ENCODE results near the gene ZDHHC8.

The ZDHHC8 gene

DNA sequence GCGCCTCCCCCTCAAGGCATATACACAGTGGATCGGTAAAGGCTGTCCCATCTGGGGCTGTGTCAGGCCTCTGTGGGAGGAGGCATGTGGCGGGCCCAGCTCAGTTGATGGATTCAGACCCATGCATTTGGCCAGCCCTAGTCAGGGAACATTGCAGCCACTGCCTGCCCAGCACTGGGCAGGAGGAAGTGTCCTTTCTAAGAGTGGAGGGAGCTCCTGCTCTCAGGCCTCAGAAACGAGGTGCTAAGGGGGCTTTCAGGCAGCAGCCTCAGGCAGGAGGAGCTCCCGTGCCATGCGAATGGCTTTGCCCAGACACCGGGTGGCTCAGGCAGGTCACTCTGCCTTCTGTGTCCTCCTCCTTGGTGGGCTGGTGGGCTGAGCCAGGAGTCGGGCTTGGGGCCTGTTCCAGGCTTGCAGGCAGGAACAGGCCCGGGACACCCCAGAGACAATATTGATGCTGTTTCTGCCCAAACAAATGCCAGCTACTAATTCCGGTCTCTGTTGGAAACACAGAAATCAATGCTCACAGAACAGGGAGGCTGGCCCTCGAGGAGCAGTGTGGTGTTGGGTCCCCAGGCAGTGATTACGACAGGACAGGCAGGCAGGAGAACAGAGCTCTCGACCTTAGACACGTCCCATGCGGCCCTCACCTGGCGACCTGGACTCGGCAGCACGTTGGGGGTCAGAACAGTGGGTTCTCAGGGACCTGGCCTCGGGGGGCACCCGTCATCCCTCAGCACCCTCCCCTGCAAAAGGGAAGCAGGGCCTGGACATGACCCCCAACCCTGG, 61.6 kb downstream of the ZDHHC8 start:
- Histone ChIP-seq H3K27ac (ENCODE audit: low read length) (no peak overlapping the region), H3K4me3 (ENCODE audit: low read length) (no peak overlapping the region), H3K27me3 (ENCODE audit: control insufficient read depth, insufficient read depth, low read length) (no peaks in the 10 kb centered on the region), H3K36me3 (ENCODE audit: control insufficient read depth, low read depth, low read length) (no peaks in the 10 kb centered on the region), H3K9ac (ENCODE audit: low read length) (no peak overlapping the region), H3K9me3 (ENCODE audit: control insufficient read depth, low read depth, low read length) (no peaks in the 10 kb centered on the region), H3K4me1 (ENCODE audit: control insufficient read depth, low read depth, low read length) (no peaks in the 10 kb centered on the region)

DNA sequence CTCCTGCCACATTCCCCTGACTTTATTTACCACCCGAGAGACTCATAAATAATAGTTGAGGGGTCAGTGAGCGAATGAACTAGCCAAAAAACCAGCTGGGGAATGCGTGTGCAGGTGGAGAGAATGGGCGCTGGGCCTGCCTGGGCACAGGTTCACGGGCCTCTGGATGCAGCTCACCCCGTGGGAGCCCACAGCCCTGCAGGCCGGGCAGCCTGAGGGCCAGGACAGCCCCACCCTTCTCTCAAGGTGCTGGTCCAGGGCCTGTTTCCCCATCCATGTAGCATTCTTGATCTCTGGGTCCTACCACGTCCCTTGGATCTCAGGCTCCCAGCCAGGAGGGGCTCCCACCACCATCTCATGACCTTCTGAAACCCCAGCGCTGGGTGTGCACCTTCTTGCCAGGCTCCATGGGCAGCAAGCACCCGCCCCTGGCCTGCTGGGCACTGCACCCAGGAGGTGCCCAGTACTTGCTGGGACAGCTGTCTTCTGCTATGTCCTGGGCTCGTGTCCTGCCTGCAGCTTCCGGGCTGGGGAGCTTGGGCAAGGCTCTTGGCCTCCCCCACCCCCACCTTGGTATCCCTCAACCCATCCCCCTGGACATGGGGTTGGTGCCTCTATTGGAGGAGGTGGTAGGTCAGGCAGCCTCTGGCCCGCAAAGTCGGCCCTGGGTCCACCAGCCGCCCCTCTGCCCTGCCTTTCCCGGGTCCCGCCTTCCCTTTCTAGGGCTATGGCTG, 62.3 kb downstream of the ZDHHC8 start:
- no peaks in the 10 kb centered on the region for H3K36me3 ChIP-seq (ENCODE audit: control insufficient read depth, low read depth, low read length)
- H3K9me3 ChIP-seq (ENCODE audit: control insufficient read depth, low read depth, low read length): no peaks in the 10 kb centered on the region
- H3K9ac ChIP-seq (ENCODE audit: low read length): no peak overlapping the region
- no peak overlapping the region for H3K4me3 ChIP-seq (ENCODE audit: low read length)
- H3K27me3 ChIP-seq (ENCODE audit: control insufficient read depth, insufficient read depth, low read length): no peaks in the 10 kb centered on the region
- no peak overlapping the region for H3K27ac ChIP-seq (ENCODE audit: low read length)
- no peaks in the 10 kb centered on the region for H3K4me1 ChIP-seq (ENCODE audit: control insufficient read depth, low read depth, low read length)

GRCh38 chr22:20194681-20195593, 63.3 kb downstream of the ZDHHC8 start:
- no peaks in the 10 kb centered on the region for H3K4me1 ChIP-seq (ENCODE audit: control insufficient read depth, low read depth, low read length)
- no peak overlapping the region for H3K9ac ChIP-seq (ENCODE audit: low read length)
- no peaks in the 10 kb centered on the region for H3K27me3 ChIP-seq (ENCODE audit: control insufficient read depth, insufficient read depth, low read length)

GRCh38 chr22:20196094-20196842, 64.7 kb downstream of the ZDHHC8 start:
- no peaks in the 10 kb centered on the region for H3K4me1 ChIP-seq (ENCODE audit: control insufficient read depth, low read depth, low read length)
- no peaks in the 10 kb centered on the region for H3K36me3 ChIP-seq (ENCODE audit: control insufficient read depth, low read depth, low read length)
- no peaks in the 10 kb centered on the region for H3K9me3 ChIP-seq (ENCODE audit: control insufficient read depth, low read depth, low read length)
- no peak overlapping the region for H3K9ac ChIP-seq (ENCODE audit: low read length)
- no peaks in the 10 kb centered on the region for H3K27me3 ChIP-seq (ENCODE audit: control insufficient read depth, insufficient read depth, low read length)
- no peak overlapping the region for H3K4me3 ChIP-seq (ENCODE audit: low read length)
- H3K27ac ChIP-seq (ENCODE audit: low read length): no peak overlapping the region

More at GRCh38 chr22:20194681-20195593, 63.3 kb downstream of the ZDHHC8 start:
- Histone ChIP-seq H3K9me3 (ENCODE audit: control insufficient read depth, low read depth, low read length) (no peaks in the 10 kb centered on the region), H3K4me3 (ENCODE audit: low read length) (no peak overlapping the region), H3K27ac (ENCODE audit: low read length) (no peak overlapping the region), H3K36me3 (ENCODE audit: control insufficient read depth, low read depth, low read length) (no peaks in the 10 kb centered on the region)

All from iPS-18a (cell line).